ENCODE measurements around the gene BRK1.
"Not testable (repeated sequence)": the region's sequence is repeated elsewhere in the genome, so short reads cannot be mapped to it uniquely, and the experiment has no call there.

The BRK1 gene

GRCh38 chr3:10155123-10155472 lies 39.6 kb downstream of the BRK1 start:
- POLR2A ChIA-PET = no interaction called here
- CTCF ChIA-PET = no interaction called here
- DNase-seq (ENCODE audit: extremely low spot score) = no peak
- TF ChIP-seq FOXA1 (IDR thresholded peaks at IDR 0.05) (no peak), PKNOX1 (IDR thresholded peaks at IDR 0.05) (no peak), NFRKB (IDR thresholded peaks at IDR 0.05) (no peak)

- TF ChIP-seq TARDBP (IDR thresholded peaks at IDR 0.05) (no peak), FOXA1 (IDR thresholded peaks at IDR 0.05) (no peak), HDGF (IDR thresholded peaks at IDR 0.05; ENCODE audit: borderline replicate concordance) (no peak), BHLHE40 (IDR thresholded peaks at IDR 0.05; ENCODE audit: borderline replicate concordance) (no peak), SP1 (IDR thresholded peaks at IDR 0.05) (no peak), PKNOX1 (IDR thresholded peaks at IDR 0.05) (no peak), SUZ12 (IDR thresholded peaks at IDR 0.05) (no peak), FOXM1 (IDR thresholded peaks at IDR 0.05; ENCODE audit: borderline replicate concordance) (no peak), ELF4 (IDR thresholded peaks at IDR 0.05) (no peak), CTBP1 (IDR thresholded peaks at IDR 0.05; ENCODE audit: borderline replicate concordance) (no peak), ARNT (IDR thresholded peaks at IDR 0.05) (no peak), L3MBTL2 (conservative IDR thresholded peaks at IDR 0.05) (no peak), NFRKB (IDR thresholded peaks at IDR 0.05) (no peak), LEF1 (IDR thresholded peaks at IDR 0.05; ENCODE audit: borderline replicate concordance) (no peak), ZNF384 (IDR thresholded peaks at IDR 0.05) (no peak), FOXK2 (IDR thresholded peaks at IDR 0.05) (no peak)
- no peak for DNase-seq (ENCODE audit: extremely low spot score)
- ChIA-PET POLR2A (no interaction called here), CTCF (no interaction called here)
These were observed 40.2 kb downstream of the BRK1 start for GRCh38 chr3:10155658-10156057.

GRCh38 chr3:10157031-10157430 lies 41.6 kb downstream of the BRK1 start:
- ChIA-PET CTCF (no interaction called here), POLR2A (no interaction called here)
- DNase-seq (ENCODE audit: extremely low spot score) = no peak
- TF ChIP-seq FOXK2 (IDR thresholded peaks at IDR 0.05) (no peak), ELF4 (IDR thresholded peaks at IDR 0.05) (no peak), ARNT (IDR thresholded peaks at IDR 0.05) (no peak), FOXM1 (IDR thresholded peaks at IDR 0.05; ENCODE audit: borderline replicate concordance) (no peak), NFRKB (IDR thresholded peaks at IDR 0.05) (no peak), TARDBP (IDR thresholded peaks at IDR 0.05) (no peak), SUZ12 (IDR thresholded peaks at IDR 0.05) (no peak), BHLHE40 (IDR thresholded peaks at IDR 0.05; ENCODE audit: borderline replicate concordance) (no peak), HDGF (IDR thresholded peaks at IDR 0.05; ENCODE audit: borderline replicate concordance) (no peak), ZNF384 (IDR thresholded peaks at IDR 0.05) (no peak), PKNOX1 (IDR thresholded peaks at IDR 0.05) (no peak), LEF1 (IDR thresholded peaks at IDR 0.05; ENCODE audit: borderline replicate concordance) (no peak), L3MBTL2 (conservative IDR thresholded peaks at IDR 0.05) (no peak)

GRCh38 chr3:10158555-10158954 lies 43.1 kb downstream of the BRK1 start:
- CTCF ChIA-PET = not testable (repeated sequence)

GRCh38 chr3:10160346-10160745 lies 44.9 kb downstream of the BRK1 start:
- TF ChIP-seq PKNOX1 (IDR thresholded peaks at IDR 0.05) = no peak
- no peak for TF ChIP-seq NFRKB (IDR thresholded peaks at IDR 0.05)
- no peak for TF ChIP-seq FOXA1 (IDR thresholded peaks at IDR 0.05)
- no peak for TF ChIP-seq HDGF (IDR thresholded peaks at IDR 0.05; ENCODE audit: borderline replicate concordance)
- TF ChIP-seq TARDBP (IDR thresholded peaks at IDR 0.05) = no peak
- ChIA-PET POLR2A (no interaction called here), CTCF (no interaction called here)
- no peak for DNase-seq (ENCODE audit: extremely low spot score)

More at GRCh38 chr3:10158555-10158954, 43.1 kb downstream of the BRK1 start:
- POLR2A ChIA-PET; DNase-seq (ENCODE audit: extremely low spot score): not testable (repeated sequence)

- DNase-seq (ENCODE audit: extremely low spot score) = no peak
- POLR2A ChIA-PET = no interaction called here
- CTCF ChIA-PET = no interaction called here
- TF ChIP-seq ARNT (IDR thresholded peaks at IDR 0.05) (no peak), SP1 (IDR thresholded peaks at IDR 0.05) (no peak), BHLHE40 (IDR thresholded peaks at IDR 0.05; ENCODE audit: borderline replicate concordance) (no peak), L3MBTL2 (conservative IDR thresholded peaks at IDR 0.05) (no peak), SUZ12 (IDR thresholded peaks at IDR 0.05) (no peak), TARDBP (IDR thresholded peaks at IDR 0.05) (no peak), FOXM1 (IDR thresholded peaks at IDR 0.05; ENCODE audit: borderline replicate concordance) (no peak), FOXA1 (IDR thresholded peaks at IDR 0.05) (no peak), HDGF (IDR thresholded peaks at IDR 0.05; ENCODE audit: borderline replicate concordance) (no peak), LEF1 (IDR thresholded peaks at IDR 0.05; ENCODE audit: borderline replicate concordance) (no peak), ELF4 (IDR thresholded peaks at IDR 0.05) (no peak)
These were observed 45.5 kb downstream of the BRK1 start for GRCh38 chr3:10160925-10161324.

GRCh38 chr3:10162185-10162584 lies 46.7 kb downstream of the BRK1 start:
- DNase-seq (ENCODE audit: extremely low spot score) = no peak
- no peak for TF ChIP-seq NFRKB (IDR thresholded peaks at IDR 0.05)
- TF ChIP-seq CTBP1 (IDR thresholded peaks at IDR 0.05; ENCODE audit: borderline replicate concordance) = no peak
- no peak for TF ChIP-seq ARNT (IDR thresholded peaks at IDR 0.05)
- TF ChIP-seq ZNF384 (IDR thresholded peaks at IDR 0.05) = no peak
- TF ChIP-seq SP1 (IDR thresholded peaks at IDR 0.05) = no peak
- TF ChIP-seq PKNOX1 (IDR thresholded peaks at IDR 0.05) = no peak
- no peak for TF ChIP-seq LEF1 (IDR thresholded peaks at IDR 0.05; ENCODE audit: borderline replicate concordance)
- no peak for TF ChIP-seq FOXA1 (IDR thresholded peaks at IDR 0.05)
- no peak for TF ChIP-seq FOXM1 (IDR thresholded peaks at IDR 0.05; ENCODE audit: borderline replicate concordance)
- no peak for TF ChIP-seq ELF4 (IDR thresholded peaks at IDR 0.05)
- no peak for TF ChIP-seq TARDBP (IDR thresholded peaks at IDR 0.05)
- TF ChIP-seq BHLHE40 (IDR thresholded peaks at IDR 0.05; ENCODE audit: borderline replicate concordance) = no peak
- no peak for TF ChIP-seq HDGF (IDR thresholded peaks at IDR 0.05; ENCODE audit: borderline replicate concordance)
- TF ChIP-seq L3MBTL2 (conservative IDR thresholded peaks at IDR 0.05) = no peak
- ChIA-PET CTCF (interaction anchor here (0.6 kb wide), 1 partner anchor 296 kb away, joined by 3 read pairs; no protein-coding TSS in a partner anchor), POLR2A (no interaction called here)

Measured in HEK293T (cell line).